Gastroesophageal sphincter (tissue), 3 donors: ENCODE results near the gene ARF1.

Experiments used
- CTCF ChIP-seq, 4 experiments: fragments of 200-600 bp in 2 of 4; fragments of 450-650 bp in 2 of 4; sonication (generic) in 1 of 4; IDR thresholded peaks; one replicate each; pipeline ENCODE4 v1.5.1; 2017 to 2019; ENCODE audit warnings: antibody characterized with exemption in 4 of 4, mild to moderate bottlenecking in 2 of 4, moderate library complexity in 2 of 4
- POLR2A ChIP-seq, 2 donors: fragments of 450-650 bp; IDR thresholded peaks; one replicate each; pipeline ENCODE4 v1.6.1; 2017; ENCODE audit warnings: antibody characterized with exemption in 2 of 2, mild to moderate bottlenecking in 2 of 2, moderate library complexity in 1 of 2

- no peak for TF ChIP-seq CTCF (IDR thresholded peaks at IDR 0.05)
- TF ChIP-seq POLR2A (IDR thresholded peaks at IDR 0.05): no peak
Observed at GRCh38 chr1:228146417-228147150, 64.1 kb downstream of the ARF1 start.
